Gastrocnemius medialis (tissue), 4 donors: Measurements from ENCODE around the gene PLXNA2. TPM values are rescaled to one million over a fixed set of nuclear protein-coding genes. Genes with fewer than 3 reads are reported as not detected.
A peak's percentile ranks its signal among the peaks of the same experiment; 100 is the strongest.

Experiments
- ATAC-seq, 2 donors: fragments of 150-250 bp; one replicate each; pipeline ENCODE4 v1.9.1; 2016
- DNase-seq, 2 donors: peaks; one replicate each; pipeline ENCODE4 v3.0.0-alpha.2; 2019
- H3K27ac ChIP-seq, 4 donors: fragments of 200-600 bp; sonication (generic); 1 replicate in 1 of 4; 2 replicates in 3 of 4; pipeline ENCODE4 v1.5.1; 2016 to 2018; ENCODE audit warnings: mild to moderate bottlenecking in 2 of 4, moderate library complexity in 1 of 4
- H3K27me3 ChIP-seq, 3 donors: fragments of 200-600 bp; sonication (generic) in 2 of 3; 1 replicate in 1 of 3; 2 replicates in 2 of 3; pipeline versions ENCODE4 v1.5.1 to v1.6.0; 2016 to 2019; ENCODE audit warnings: mild to moderate bottlenecking in 1 of 3, moderate library complexity in 1 of 3
- H3K36me3 ChIP-seq, 2 donors: fragments of 200-600 bp; sonication (generic) in 1 of 2; one replicate each; pipeline ENCODE4 v1.5.1; 2017 to 2018
- H3K4me1 ChIP-seq, 2 donors: fragments of 200-600 bp; sonication (generic) in 1 of 2; one replicate each; pipeline ENCODE4 v1.5.1; 2016 to 2017; ENCODE audit warnings: mild to moderate bottlenecking in 2 of 2
- H3K4me3 ChIP-seq, 4 donors: fragments of 200-600 bp; sonication (generic) in 3 of 4; 1 replicate in 1 of 4; 2 replicates in 3 of 4; pipeline ENCODE4 v1.5.1; 2016 to 2019; ENCODE audit warnings: mild to moderate bottlenecking in 2 of 4
- H3K9me3 ChIP-seq, 3 donors: fragments of 200-600 bp; sonication (generic) in 2 of 3; 1 replicate in 1 of 3; 2 replicates in 2 of 3; pipeline ENCODE4 v1.5.1; 2016 to 2019
- CTCF ChIP-seq, 5 experiments: fragments of 450-650 bp in 3 of 5; fragments of 200-600 bp in 2 of 5; sonication (generic) in 2 of 5; IDR thresholded peaks in 4 of 5; conservative IDR thresholded peaks in 1 of 5; 1 replicate in 4 of 5; 2 replicates in 1 of 5; pipeline ENCODE4 v1.5.1; 2016 to 2019; ENCODE audit warnings: antibody characterized with exemption in 5 of 5, mild to moderate bottlenecking in 3 of 5, moderate library complexity in 3 of 5
- POLR2A ChIP-seq, 2 donors: fragments of 450-650 bp; IDR thresholded peaks; one replicate each; pipeline ENCODE4 v1.6.1; 2017; ENCODE audit warnings: antibody characterized with exemption in 2 of 2, mild to moderate bottlenecking in 2 of 2, moderate library complexity in 2 of 2
- in situ Hi-C, 4 donors: fragments of 200-750 bp; cut with MboI; loops; one replicate each; pipeline versions ENCODE4 v1.15.0 to v1.8.0; 2017; ENCODE audit warnings: low sequenced_read_pairs in 4 of 4
- intact Hi-C: fragments of 100-400 bp; cut with DNase I; formaldehyde crosslinking; loops from one replicate; pipeline ENCODE4 v1.15.1; 2023; ENCODE audit warnings: low total_unique reads
- total RNA-seq, 4 donors: library from RNA; depleted of rRNA; stranded (reverse); fragments of >200 nt; gene quantifications; one replicate each; pipeline versions ENCODE4 v1.1.0 to v1.2.3, GENCODE V29; 2016

PLXNA2 gene
- total RNA-seq, 4 donors from 2014 or later = 12.4 to 20.0 (median 16.2) TPM

- intact Hi-C loops (no loop called here), in situ Hi-C loops (no loop called here)
- H3K27ac ChIP-seq = peak overlapping the region; percentile 66 to 76 (median 70)
- peaks cover 0 to 23% of the 10 kb centered on the region in 2 donors for H3K36me3 ChIP-seq
- no peaks in the 10 kb centered on the region for H3K9me3 ChIP-seq
- H3K27me3 ChIP-seq = no peaks in the 10 kb centered on the region
- H3K4me1 ChIP-seq = peaks cover 45 to 49% of the 10 kb centered on the region in 2 donors
- DNase-seq (no peak), ATAC-seq (no peak)
- H3K4me3 ChIP-seq = no peak overlapping the region
- TF ChIP-seq CTCF (IDR thresholded peaks at IDR 0.05 in 4 of 5, conservative IDR thresholded peaks at IDR 0.05 in 1 of 5) (no peak), POLR2A (IDR thresholded peaks at IDR 0.05) (no peak)
These were observed 38.0 kb downstream of the PLXNA2 start for GRCh38 chr1:208206092-208206698.

- intact Hi-C loops (no loop called here), in situ Hi-C loops (no loop called here)
- no peaks in the 10 kb centered on the region for H3K27me3 ChIP-seq
- H3K4me3 ChIP-seq = no peak overlapping the region
- no peaks in the 10 kb centered on the region for H3K9me3 ChIP-seq
- H3K36me3 ChIP-seq = peaks cover 0 to 23% of the 10 kb centered on the region in 2 donors
- peaks cover 53 to 57% of the 10 kb centered on the region in 2 donors for H3K4me1 ChIP-seq
- no peak for ATAC-seq
- H3K27ac ChIP-seq = peak overlapping the region; percentile 66 to 76 (median 70)
- TF ChIP-seq POLR2A (IDR thresholded peaks at IDR 0.05) (no peak), CTCF (IDR thresholded peaks at IDR 0.05 in 4 of 5, conservative IDR thresholded peaks at IDR 0.05 in 1 of 5) (no peak)
- no peak for DNase-seq
These were observed 38.8 kb downstream of the PLXNA2 start for GRCh38 chr1:208205216-208206013.

- DNase-seq (no peak), ATAC-seq (no peak)
- intact Hi-C loops (loop anchor here (5.0 kb wide), 1 partner anchor 42 kb away; no protein-coding TSS in a partner anchor), in situ Hi-C loops (no loop called here)
- Histone ChIP-seq H3K4me3 (no peak overlapping the region), H3K9me3 (no peaks in the 10 kb centered on the region), H3K27ac (peak overlapping the region; percentile 66 to 76 (median 70)), H3K4me1 (peaks cover 53 to 58% of the 10 kb centered on the region in 2 donors), H3K36me3 (peaks cover 0 to 23% of the 10 kb centered on the region in 2 donors), H3K27me3 (no peaks in the 10 kb centered on the region)
- no peak for TF ChIP-seq POLR2A (IDR thresholded peaks at IDR 0.05)
- peak in 1 of 5 experiments; percentile 14 for TF ChIP-seq CTCF (IDR thresholded peaks at IDR 0.05 in 4 of 5, conservative IDR thresholded peaks at IDR 0.05 in 1 of 5)
These were observed 39.4 kb downstream of the PLXNA2 start for GRCh38 chr1:208204779-208205178.

GRCh38 chr1:208203848-208204609 is 40.2 kb downstream of the PLXNA2 start:
- in situ Hi-C loops = no loop called here
- Histone ChIP-seq H3K27me3 (no peaks in the 10 kb centered on the region), H3K27ac (peak overlapping the region; percentile 66 to 76 (median 70)), H3K4me3 (no peak overlapping the region), H3K4me1 (peaks cover 53 to 58% of the 10 kb centered on the region in 2 donors), H3K36me3 (peaks cover 0 to 19% of the 10 kb centered on the region in 2 donors), H3K9me3 (no peaks in the 10 kb centered on the region)
- no peak for ATAC-seq
- intact Hi-C loops = loop anchor here (5.0 kb wide), 1 partner anchor 42 kb away; no protein-coding TSS in a partner anchor
- TF ChIP-seq POLR2A (IDR thresholded peaks at IDR 0.05) (peak in 1 of 2 donors; percentile 11), CTCF (IDR thresholded peaks at IDR 0.05 in 4 of 5, conservative IDR thresholded peaks at IDR 0.05 in 1 of 5) (no peak)
- no peak for DNase-seq
